Body of pancreas (tissue), 4 donors: ENCODE data around the gene ANKRD29. TPM values are rescaled to one million over a fixed set of nuclear protein-coding genes. Genes with fewer than 3 reads are reported as not detected.
"Not testable (repeated sequence)": the region's sequence is repeated elsewhere in the genome, so short reads cannot be mapped to it uniquely, and the experiment has no call there.

Experiments
- ATAC-seq: fragments of 150-250 bp; one replicate; pipeline ENCODE4 v1.9.1; 2016
- DNase-seq, 4 donors: peaks; one replicate each; pipeline ENCODE4 v3.0.0-alpha.2; 2019
- H3K27ac ChIP-seq, 4 donors: fragments of 200-600 bp; sonication (generic); 1 replicate in 3 of 4; 2 replicates in 1 of 4; pipeline versions ENCODE4 v1.5.1 to v1.6.1; 2016 to 2019; ENCODE audit warnings: mild to moderate bottlenecking in 1 of 4, mixed read lengths in 1 of 4, moderate library complexity in 1 of 4
- H3K27me3 ChIP-seq, 2 donors: fragments of 200-600 bp; sonication (generic); one replicate each; pipeline ENCODE4 v1.6.0; 2016; ENCODE audit warnings: mild to moderate bottlenecking in 1 of 2
- H3K36me3 ChIP-seq, 2 donors: fragments of 200-600 bp; sonication (generic); replicated peaks in 1 of 2; 2 replicates each; pipeline ENCODE4 v1.5.1; 2016; ENCODE audit warnings: low read depth in 2 of 2; ENCODE audit not compliant: insufficient read depth in 1 of 2
- H3K4me1 ChIP-seq: fragments of 200-600 bp; sonication (generic); one replicate; pipeline ENCODE4 v1.6.0; 2016
- H3K4me3 ChIP-seq, 2 donors: fragments of 200-600 bp; sonication (generic); 1 replicate in 1 of 2; 2 replicates in 1 of 2; pipeline ENCODE4 v1.5.1; 2016 to 2019
- H3K9me3 ChIP-seq, 3 donors: fragments of 200-600 bp; sonication (generic); 1 replicate in 2 of 3; 2 replicates in 1 of 3; pipeline ENCODE4 v1.5.1; 2016
- CTCF ChIP-seq, 7 experiments: fragments of 450-650 bp in 4 of 7; fragments of 200-600 bp in 3 of 7; sonication (generic) in 3 of 7; IDR thresholded peaks; one replicate each; pipeline ENCODE4 v1.5.1; 2016 to 2019; ENCODE audit warnings: antibody characterized with exemption in 7 of 7
- POLR2A ChIP-seq, 3 donors: fragments of 450-650 bp; IDR thresholded peaks; one replicate each; pipeline ENCODE4 v1.6.1; 2016; ENCODE audit warnings: antibody characterized with exemption in 3 of 3, mild to moderate bottlenecking in 2 of 3
- WGBS, 2 donors: methylation state at CpG; one replicate each; pipeline ENCODE4 v1.1.5; 2017; 5-methylcytosine and 5-hydroxymethylcytosine counted together
- intact Hi-C: fragments of 100-400 bp; cut with DNase I; formaldehyde crosslinking; loops from one replicate; pipeline ENCODE4 v1.15.1; 2023
- total RNA-seq, 2 donors: library from RNA; depleted of rRNA; stranded (reverse); fragments of >200 nt; gene quantifications; one replicate each; pipeline ENCODE4 v1.1.0, GENCODE V29; 2016

The ANKRD29 gene
- total RNA-seq, 2 donors from 2014 or later = 0.52 to 3.3 TPM

GRCh38 chr18:23616258-23616657 is 46.5 kb downstream of the ANKRD29 start:
- Histone ChIP-seq H3K4me3 (no peak overlapping the region), H3K4me1 (peaks cover 20% of the 10 kb centered on the region), H3K9me3 (no peaks in the 10 kb centered on the region), H3K27ac (no peak overlapping the region), H3K36me3 (no peaks in the 10 kb centered on the region), H3K27me3 (no peaks in the 10 kb centered on the region)
- no peak for TF ChIP-seq POLR2A (IDR thresholded peaks at IDR 0.05)
- TF ChIP-seq CTCF (IDR thresholded peaks at IDR 0.05) = no peak
- DNase-seq = no peak
- WGBS, 2 donors = 84 to 88% methylated on average over 2 of the region's 2 CpGs
- intact Hi-C loops = loop anchor here (10.0 kb wide), 1 partner anchor 509 kb away; no protein-coding TSS in a partner anchor
- ATAC-seq = no peak

GRCh38 chr18:23614891-23615290 is 47.8 kb downstream of the ANKRD29 start:
- ATAC-seq (no peak), DNase-seq (no peak)
- H3K36me3 ChIP-seq = no peaks in the 10 kb centered on the region
- H3K27me3 ChIP-seq = no peaks in the 10 kb centered on the region
- no peak overlapping the region for H3K4me3 ChIP-seq
- H3K9me3 ChIP-seq = no peaks in the 10 kb centered on the region
- no peak overlapping the region for H3K27ac ChIP-seq
- intact Hi-C loops = loop anchor here (10.0 kb wide), 1 partner anchor 510 kb away; no protein-coding TSS in a partner anchor
- WGBS, 2 donors = 74 to 77% methylated on average over 3 of the region's 3 CpGs
- H3K4me1 ChIP-seq = peaks cover 20% of the 10 kb centered on the region
- no peak for TF ChIP-seq POLR2A (IDR thresholded peaks at IDR 0.05)
- TF ChIP-seq CTCF (IDR thresholded peaks at IDR 0.05) = no peak

GRCh38 chr18:23614413-23614812 is 48.3 kb downstream of the ANKRD29 start:
- ATAC-seq (no peak), DNase-seq (no peak)
- intact Hi-C loops = loop anchor here (10.0 kb wide), 1 partner anchor 510 kb away; no protein-coding TSS in a partner anchor
- peaks cover 16% of the 10 kb centered on the region for H3K4me1 ChIP-seq
- TF ChIP-seq POLR2A (IDR thresholded peaks at IDR 0.05) (no peak), CTCF (IDR thresholded peaks at IDR 0.05) (no peak)
- H3K27me3 ChIP-seq = no peaks in the 10 kb centered on the region
- H3K27ac ChIP-seq = no peak overlapping the region
- no peak overlapping the region for H3K4me3 ChIP-seq
- H3K9me3 ChIP-seq = no peaks in the 10 kb centered on the region
- WGBS, 2 donors = 94% methylated on average over 2 of the region's 2 CpGs
- no peaks in the 10 kb centered on the region for H3K36me3 ChIP-seq

GRCh38 chr18:23613091-23613475 is 49.6 kb downstream of the ANKRD29 start:
- not testable (repeated sequence) for H3K4me1 ChIP-seq, H3K4me3 ChIP-seq, ATAC-seq, H3K9me3 ChIP-seq, H3K27ac ChIP-seq, H3K36me3 ChIP-seq, DNase-seq, H3K27me3 ChIP-seq
- intact Hi-C loops = loop anchor here (10.0 kb wide), 1 partner anchor 512 kb away; no protein-coding TSS in a partner anchor
- 83 to 89% methylated on average over 7 of the region's 7 CpGs for WGBS, 2 donors

GRCh38 chr18:23612434-23613090 is 50.1 kb downstream of the ANKRD29 start:
- 24 to 35% methylated on average over 8 of the region's 8 CpGs for WGBS, 2 donors
- Histone ChIP-seq H3K4me3 (no peak overlapping the region), H3K36me3 (no peaks in the 10 kb centered on the region), H3K27me3 (no peaks in the 10 kb centered on the region), H3K4me1 (peaks cover 5% of the 10 kb centered on the region), H3K27ac (no peak overlapping the region), H3K9me3 (no peaks in the 10 kb centered on the region)
- intact Hi-C loops = loop anchor here (10.0 kb wide), 1 partner anchor 512 kb away; no protein-coding TSS in a partner anchor
- ATAC-seq = peak; percentile 24
- TF ChIP-seq POLR2A (IDR thresholded peaks at IDR 0.05) = no peak
- TF ChIP-seq CTCF (IDR thresholded peaks at IDR 0.05) = no peak
- peak in 1 of 4 donors; percentile 6 for DNase-seq
